ENCODE results near the gene RAB1A.

RAB1A gene

GRCh38 chr2:65053199-65053598 is 76.7 kb downstream of the RAB1A start:
- in situ Hi-C loops (cut with MboI; ENCODE audit: low sequenced_read_pairs, unreplicated experiment) = no loop called here
- peak; percentile 77 for DNase-seq (ENCODE audit: low spot score)
- no peak for TF ChIP-seq CTCF (IDR thresholded peaks at IDR 0.05; ENCODE audit: borderline replicate concordance, control extremely low read depth, extremely low read depth, insufficient read depth, missing control alignments)

- no peak for DNase-seq (ENCODE audit: low spot score)
- in situ Hi-C loops (cut with MboI; ENCODE audit: low sequenced_read_pairs, unreplicated experiment) = no loop called here
- no peak for TF ChIP-seq CTCF (IDR thresholded peaks at IDR 0.05; ENCODE audit: borderline replicate concordance, control extremely low read depth, extremely low read depth, insufficient read depth, missing control alignments)
Observed at GRCh38 chr2:65050931-65051330, 79.0 kb downstream of the RAB1A start.

- no peak for DNase-seq (ENCODE audit: low spot score)
- in situ Hi-C loops (cut with MboI; ENCODE audit: low sequenced_read_pairs, unreplicated experiment) = loop anchor here (25.0 kb wide), 3 partner anchors 437 to 712 kb away; partner anchors contain the start of gene AFTPH
- no peak for TF ChIP-seq CTCF (IDR thresholded peaks at IDR 0.05; ENCODE audit: borderline replicate concordance, control extremely low read depth, extremely low read depth, insufficient read depth, missing control alignments)
Observed at GRCh38 chr2:65049010-65049639, 80.8 kb downstream of the RAB1A start.

GRCh38 chr2:65046633-65047407 is 83.1 kb downstream of the RAB1A start:
- in situ Hi-C loops (cut with MboI; ENCODE audit: low sequenced_read_pairs, unreplicated experiment) = loop anchor here (25.0 kb wide), 3 partner anchors 435 to 710 kb away; partner anchors contain the start of gene AFTPH
- DNase-seq (ENCODE audit: low spot score) = no peak

GRCh38 chr2:65045651-65046050 is 84.3 kb downstream of the RAB1A start:
- no peak for TF ChIP-seq CTCF (IDR thresholded peaks at IDR 0.05; ENCODE audit: borderline replicate concordance, control extremely low read depth, extremely low read depth, insufficient read depth, missing control alignments)
- DNase-seq (ENCODE audit: low spot score) = no peak
- in situ Hi-C loops (cut with MboI; ENCODE audit: low sequenced_read_pairs, unreplicated experiment) = loop anchor here (25.0 kb wide), 3 partner anchors 433 to 708 kb away; partner anchors contain the start of gene AFTPH

More at GRCh38 chr2:65046633-65047407, 83.1 kb downstream of the RAB1A start:
- no peak for TF ChIP-seq CTCF (IDR thresholded peaks at IDR 0.05; ENCODE audit: borderline replicate concordance, control extremely low read depth, extremely low read depth, insufficient read depth, missing control alignments)

GRCh38 chr2:65044097-65044735 is 85.7 kb downstream of the RAB1A start:
- DNase-seq (ENCODE audit: low spot score) = no peak
- in situ Hi-C loops (cut with MboI; ENCODE audit: low sequenced_read_pairs, unreplicated experiment) = loop anchor here (25.0 kb wide), 3 partner anchors 432 to 707 kb away; partner anchors contain the start of gene AFTPH
- TF ChIP-seq CTCF (IDR thresholded peaks at IDR 0.05; ENCODE audit: borderline replicate concordance, control extremely low read depth, extremely low read depth, insufficient read depth, missing control alignments) = no peak
